SK-N-SH treated with all-trans-retinoic acid at 6 μM for 48 hours (cell line): ENCODE measurements around the gene CHCT1.
A peak's percentile ranks its signal among the peaks of the same experiment; 100 is the strongest.
"Not testable (repeated sequence)": the region's sequence is repeated elsewhere in the genome, so short reads cannot be mapped to it uniquely, and the experiment has no call there.

Experiments
- ATAC-seq: fragments of 200-7000 bp; cut with Tn5 transposase; 3 replicates; pipeline ENCODE4 v1.9.1; 2020; ENCODE audit warnings: mild to moderate bottlenecking, moderate library complexity
- ARNTL ChIP-seq: fragments of 450-650 bp; formaldehyde crosslinking; IDR thresholded peaks from 2 replicates; pipeline ENCODE4 v1.5.0; 2020; ENCODE audit warnings: low read depth, mild to moderate bottlenecking, moderate library complexity, borderline replicate concordance
- BACH2 ChIP-seq: fragments of 250-450 bp; sonication (Bioruptor Pico); IDR thresholded peaks from 2 replicates; pipeline ENCODE4 v1.9.0; 2021; ENCODE audit warnings: mild to moderate bottlenecking, borderline replicate concordance
- CSDC2 ChIP-seq: fragments of 250-450 bp; sonication (Bioruptor Pico); IDR thresholded peaks from 2 replicates; pipeline ENCODE4 v1.5.0; 2020; ENCODE audit warnings: mild to moderate bottlenecking, moderate library complexity
- ESRRG ChIP-seq: fragments of 250-450 bp; sonication (Bioruptor Pico); IDR thresholded peaks from 2 replicates; pipeline ENCODE4 v1.6.1; 2021; ENCODE audit warnings: mild to moderate bottlenecking
- GLIS3 ChIP-seq: fragments of 250-450 bp; sonication (Bioruptor Pico); IDR thresholded peaks from 2 replicates; pipeline ENCODE4 v1.5.0; 2020; ENCODE audit warnings: mild to moderate bottlenecking, moderate library complexity
- ISL1 ChIP-seq: fragments of 250-450 bp; sonication (Bioruptor Pico); IDR thresholded peaks from 2 replicates; pipeline ENCODE4 v2.1.2; 2022; ENCODE audit warnings: mild to moderate bottlenecking, moderate library complexity
- OSR1 ChIP-seq: fragments of 250-450 bp; sonication (Bioruptor Pico); IDR thresholded peaks from 2 replicates; pipeline ENCODE4 v1.8.0; 2022; ENCODE audit warnings: moderate library complexity, mild to moderate bottlenecking, inconsistent platforms
- PPARA ChIP-seq: fragments of 250-450 bp; sonication (Bioruptor Pico); IDR thresholded peaks from 2 replicates; pipeline ENCODE4 v1.5.0; 2020; ENCODE audit warnings: mild to moderate bottlenecking, borderline replicate concordance
- SNAI2 ChIP-seq: fragments of 250-450 bp; sonication (Bioruptor Pico); IDR thresholded peaks from 2 replicates; pipeline ENCODE4 v1.5.0; 2020; ENCODE audit warnings: mild to moderate bottlenecking, moderate library complexity
- TCF4 ChIP-seq: fragments of 250-450 bp; sonication (Bioruptor Pico); IDR thresholded peaks from 2 replicates; pipeline ENCODE4 v1.8.0; 2021; ENCODE audit warnings: mild to moderate bottlenecking, moderate library complexity, borderline replicate concordance
- TOX ChIP-seq: fragments of 250-450 bp; sonication (Bioruptor Pico); IDR thresholded peaks from 2 replicates; pipeline ENCODE4 v1.8.0; 2021; ENCODE audit warnings: mild to moderate bottlenecking, moderate library complexity, borderline replicate concordance
- ZFP3 ChIP-seq: fragments of 250-450 bp; sonication (Bioruptor Pico); IDR thresholded peaks from 2 replicates; pipeline ENCODE4 v1.5.0; 2020; ENCODE audit warnings: mild to moderate bottlenecking, moderate library complexity
- ZNF565 ChIP-seq: fragments of 450-650 bp; formaldehyde crosslinking; conservative IDR thresholded peaks from 2 replicates; pipeline ENCODE4 v1.5.0; 2020; ENCODE audit warnings: low read depth, mild to moderate bottlenecking, moderate library complexity
- ZNF70 ChIP-seq: fragments of 450-650 bp; formaldehyde crosslinking; IDR thresholded peaks from 2 replicates; pipeline ENCODE4 v1.5.0; 2020; ENCODE audit warnings: mild to moderate bottlenecking, moderate library complexity
- ZNF8 ChIP-seq: fragments of 450-650 bp; formaldehyde crosslinking; IDR thresholded peaks from 2 replicates; pipeline ENCODE4 v1.5.0; 2020; ENCODE audit warnings: mild to moderate bottlenecking, moderate library complexity
- TF ChIP-seq, protein P1 (sequence below): fragments of 250-450 bp; sonication (Bioruptor Pico); IDR thresholded peaks from 2 replicates; pipeline ENCODE4 v1.8.0; 2020; ENCODE audit warnings: mild to moderate bottlenecking, moderate library complexity, borderline replicate concordance
- TF ChIP-seq, protein P2 (sequence below): fragments of 250-450 bp; sonication (Bioruptor Pico); IDR thresholded peaks from 2 replicates; pipeline ENCODE4 v1.8.0; 2021; ENCODE audit warnings: low read depth, mild to moderate bottlenecking, moderate library complexity, borderline replicate concordance
- TF ChIP-seq, protein P3 (sequence below): fragments of 250-450 bp; sonication (Bioruptor Pico); IDR thresholded peaks from 2 replicates; pipeline ENCODE4 v1.5.1; 2021; ENCODE audit warnings: mild to moderate bottlenecking, moderate library complexity
- TF ChIP-seq, protein P4 (sequence below): fragments of 250-450 bp; sonication (Bioruptor Pico); IDR thresholded peaks from 2 replicates; pipeline ENCODE4 v1.5.1; 2020; ENCODE audit warnings: low read depth, mild to moderate bottlenecking, moderate library complexity
- TF ChIP-seq, protein P5 (sequence below): fragments of 250-450 bp; sonication (Bioruptor Pico); IDR thresholded peaks from 2 replicates; pipeline ENCODE4 v1.5.0; 2020; ENCODE audit warnings: mild to moderate bottlenecking, moderate library complexity

The CHCT1 gene

DNA sequence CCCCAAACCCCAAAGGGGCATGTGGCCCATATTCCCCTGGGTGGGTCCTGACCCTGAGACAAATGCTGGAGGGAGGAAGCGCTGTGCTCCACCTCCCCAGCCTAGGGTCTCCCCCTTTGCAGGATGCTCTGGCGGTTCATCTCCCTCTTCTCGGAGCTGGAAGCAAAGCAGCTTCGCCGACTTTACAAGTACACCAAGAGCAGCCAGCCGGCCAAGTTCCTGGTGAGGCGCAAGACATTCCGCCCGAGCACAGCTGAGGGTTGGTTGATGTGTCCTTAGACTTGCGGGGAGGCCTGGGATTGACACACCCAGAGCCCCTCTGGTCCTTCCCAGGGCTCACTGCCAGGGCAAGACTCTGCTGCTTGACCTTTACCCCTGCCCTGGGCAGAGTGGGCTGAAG is 4.3 kb downstream of the CHCT1 start (continued):
- TF ChIP-seq ZNF70 (CRISPR knock-in tag) (no peak), SNAI2 (CRISPR knock-in tag) (no peak)
- TF ChIP-seq, protein P1, sequence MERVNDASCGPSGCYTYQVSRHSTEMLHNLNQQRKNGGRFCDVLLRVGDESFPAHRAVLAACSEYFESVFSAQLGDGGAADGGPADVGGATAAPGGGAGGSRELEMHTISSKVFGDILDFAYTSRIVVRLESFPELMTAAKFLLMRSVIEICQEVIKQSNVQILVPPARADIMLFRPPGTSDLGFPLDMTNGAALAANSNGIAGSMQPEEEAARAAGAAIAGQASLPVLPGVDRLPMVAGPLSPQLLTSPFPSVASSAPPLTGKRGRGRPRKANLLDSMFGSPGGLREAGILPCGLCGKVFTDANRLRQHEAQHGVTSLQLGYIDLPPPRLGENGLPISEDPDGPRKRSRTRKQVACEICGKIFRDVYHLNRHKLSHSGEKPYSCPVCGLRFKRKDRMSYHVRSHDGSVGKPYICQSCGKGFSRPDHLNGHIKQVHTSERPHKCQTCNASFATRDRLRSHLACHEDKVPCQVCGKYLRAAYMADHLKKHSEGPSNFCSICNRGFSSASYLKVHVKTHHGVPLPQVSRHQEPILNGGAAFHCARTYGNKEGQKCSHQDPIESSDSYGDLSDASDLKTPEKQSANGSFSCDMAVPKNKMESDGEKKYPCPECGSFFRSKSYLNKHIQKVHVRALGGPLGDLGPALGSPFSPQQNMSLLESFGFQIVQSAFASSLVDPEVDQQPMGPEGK (CRISPR knock-in tag) = no peak

DNA sequence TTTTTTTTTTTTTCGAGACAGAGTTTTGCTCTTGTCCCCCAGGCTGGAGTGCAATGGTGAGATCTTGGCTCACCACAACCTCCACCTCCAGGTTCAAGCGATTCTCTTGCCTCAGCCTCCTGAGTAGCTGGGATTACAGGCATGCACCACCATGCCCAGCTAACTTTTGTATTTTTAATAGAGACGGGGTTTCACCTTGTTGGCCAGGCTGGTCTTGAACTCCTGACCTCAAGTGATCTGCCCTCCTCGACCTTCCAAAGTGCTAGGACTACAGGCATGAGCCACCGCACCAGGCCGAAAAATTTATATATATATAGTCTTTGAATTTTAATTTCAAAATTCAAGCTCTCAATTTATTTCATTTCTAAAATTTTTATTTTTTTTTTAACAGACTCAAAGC is 6.2 kb downstream of the CHCT1 start:
- not testable (repeated sequence) for ATAC-seq

DNA sequence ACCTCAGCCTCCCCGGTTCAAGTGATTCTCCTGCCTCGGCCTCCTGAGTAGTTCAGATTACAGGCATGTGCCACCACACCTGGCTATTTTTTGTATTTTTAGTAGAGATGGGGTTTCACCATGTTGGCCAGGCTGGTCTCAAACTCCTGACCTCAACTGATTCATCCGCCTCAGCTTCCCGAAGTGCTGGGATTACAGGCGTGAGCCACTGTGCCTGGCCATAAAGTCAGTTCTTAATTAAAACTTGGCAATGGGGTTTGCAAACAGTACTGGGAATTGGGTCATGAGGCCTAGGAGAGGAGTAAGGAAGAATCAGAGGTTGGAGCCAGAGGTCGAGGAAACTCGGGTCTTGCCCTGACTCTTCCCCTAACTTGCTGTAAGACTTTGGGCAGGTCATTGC is 8.3 kb downstream of the CHCT1 start:
- not testable (repeated sequence) for ATAC-seq

DNA sequence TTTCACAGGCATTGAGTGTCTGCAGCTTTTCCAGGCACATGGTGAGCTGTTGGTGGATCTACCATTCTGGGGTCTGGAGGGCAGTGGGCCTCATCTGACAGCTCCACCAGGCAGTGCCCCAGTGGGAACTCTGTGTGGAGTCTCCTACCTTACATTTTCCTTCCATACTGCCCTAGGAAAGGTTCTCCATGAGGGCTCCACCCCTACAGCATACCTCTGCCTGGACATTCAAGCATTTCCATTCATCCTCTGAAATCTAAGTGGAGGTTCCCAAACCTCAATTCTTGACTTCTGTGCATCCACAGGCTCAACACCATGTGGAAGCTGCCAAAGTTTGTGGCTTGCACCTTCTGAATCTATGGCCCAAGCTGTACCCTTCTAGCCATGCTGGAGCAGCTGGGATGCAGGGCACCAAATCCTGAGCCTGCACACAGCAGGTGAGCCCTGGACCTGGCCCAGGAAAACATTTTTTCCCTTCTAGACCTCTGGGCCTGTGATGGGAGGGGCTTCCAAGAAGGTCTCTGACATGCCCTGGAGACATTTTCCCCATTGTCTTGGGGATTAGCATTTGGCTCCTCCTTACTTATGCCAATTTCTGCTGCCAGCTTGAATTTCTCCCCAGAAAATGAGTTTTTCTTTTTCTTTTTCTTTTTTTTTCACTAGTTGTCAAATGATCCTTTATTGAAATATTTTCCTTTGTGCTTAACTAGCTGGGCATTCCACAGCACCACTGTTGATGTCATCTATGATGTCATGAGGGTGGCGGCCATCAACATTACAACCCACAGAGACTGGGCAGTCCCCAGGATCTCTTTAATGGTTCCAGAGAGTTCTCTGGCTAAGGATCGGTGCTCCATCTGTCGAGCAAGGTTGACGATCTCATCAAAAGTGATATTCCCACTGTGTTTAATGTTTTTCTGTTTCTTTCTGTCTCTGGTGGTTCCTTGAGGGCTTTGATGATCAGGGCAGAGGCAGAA is 11.0 kb downstream of the CHCT1 start:
- not testable (repeated sequence) for ATAC-seq

DNA sequence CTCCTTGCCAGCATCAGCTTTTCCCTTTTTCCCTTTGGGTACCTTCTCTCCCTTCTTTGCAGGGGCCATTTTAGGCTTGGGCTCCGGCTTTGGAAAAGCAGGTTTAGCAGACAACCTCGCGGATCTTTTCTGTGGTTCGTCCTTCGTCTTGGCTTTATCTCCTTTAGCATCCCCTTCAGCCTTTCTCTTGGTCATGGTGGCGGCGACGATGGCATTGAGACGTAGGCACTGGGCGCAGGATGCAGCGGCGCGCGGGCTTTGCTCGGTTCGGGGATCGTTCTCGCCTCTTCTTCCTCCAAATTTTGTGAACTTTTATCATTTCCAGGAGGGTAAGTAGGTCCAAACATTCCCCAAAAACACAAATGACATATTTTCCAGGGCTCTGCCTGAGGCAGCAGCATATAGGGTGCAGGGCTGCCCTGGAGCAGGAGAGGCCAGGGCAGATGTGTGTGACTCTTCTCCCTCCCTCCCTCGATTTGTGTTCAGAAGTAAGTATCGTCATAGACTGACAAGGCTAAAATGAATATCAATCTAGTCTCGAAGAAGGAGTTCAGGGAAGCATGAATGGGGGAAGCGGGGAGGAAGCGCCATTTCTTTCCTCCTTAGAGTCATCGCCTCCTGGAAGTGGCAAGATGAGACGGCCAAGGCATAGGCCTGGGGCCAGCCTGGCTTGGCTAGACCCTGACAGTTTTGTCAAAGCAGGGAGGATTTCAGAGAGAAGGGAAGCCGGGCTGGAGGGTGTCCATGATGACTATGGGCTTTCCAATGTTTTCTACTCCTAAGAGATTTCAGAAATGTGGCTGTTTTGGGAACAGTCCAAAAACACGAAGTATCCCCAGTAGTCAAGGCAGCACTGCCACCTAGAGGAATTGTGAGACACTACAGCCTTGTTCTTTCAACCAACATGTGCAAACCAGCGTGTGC is 13.2 kb downstream of the CHCT1 start:
- ATAC-seq = peak; percentile 81
- TF ChIP-seq ZNF70 (CRISPR knock-in tag) = no peak
- no peak for TF ChIP-seq PPARA (CRISPR knock-in tag)
- TF ChIP-seq CSDC2 (CRISPR knock-in tag) = no peak
- TF ChIP-seq ZNF565 = no peak
- no peak for TF ChIP-seq TCF4 (CRISPR knock-in tag)
- TF ChIP-seq GLIS3 (CRISPR knock-in tag) = no peak
- no peak for TF ChIP-seq ISL1
- TF ChIP-seq BACH2 (CRISPR knock-in tag) = no peak
- TF ChIP-seq TOX (CRISPR knock-in tag) = no peak
- TF ChIP-seq ZNF8 (CRISPR knock-in tag) = no peak
- no peak for TF ChIP-seq SNAI2 (CRISPR knock-in tag)
- no peak for TF ChIP-seq ESRRG (CRISPR knock-in tag)
- TF ChIP-seq, protein P2, sequence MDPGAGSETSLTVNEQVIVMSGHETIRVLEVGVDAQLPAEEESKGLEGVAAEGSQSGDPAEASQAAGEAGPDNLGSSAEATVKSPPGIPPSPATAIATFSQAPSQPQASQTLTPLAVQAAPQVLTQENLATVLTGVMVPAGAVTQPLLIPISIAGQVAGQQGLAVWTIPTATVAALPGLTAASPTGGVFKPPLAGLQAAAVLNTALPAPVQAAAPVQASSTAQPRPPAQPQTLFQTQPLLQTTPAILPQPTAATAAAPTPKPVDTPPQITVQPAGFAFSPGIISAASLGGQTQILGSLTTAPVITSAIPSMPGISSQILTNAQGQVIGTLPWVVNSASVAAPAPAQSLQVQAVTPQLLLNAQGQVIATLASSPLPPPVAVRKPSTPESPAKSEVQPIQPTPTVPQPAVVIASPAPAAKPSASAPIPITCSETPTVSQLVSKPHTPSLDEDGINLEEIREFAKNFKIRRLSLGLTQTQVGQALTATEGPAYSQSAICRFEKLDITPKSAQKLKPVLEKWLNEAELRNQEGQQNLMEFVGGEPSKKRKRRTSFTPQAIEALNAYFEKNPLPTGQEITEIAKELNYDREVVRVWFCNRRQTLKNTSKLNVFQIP (CRISPR knock-in tag) = no peak
- no peak for TF ChIP-seq OSR1 (CRISPR knock-in tag)
- TF ChIP-seq ZFP3 (CRISPR knock-in tag) = no peak; the same call in 1 of the 2 replicates
- no peak for TF ChIP-seq ARNTL
- TF ChIP-seq, protein P3, sequence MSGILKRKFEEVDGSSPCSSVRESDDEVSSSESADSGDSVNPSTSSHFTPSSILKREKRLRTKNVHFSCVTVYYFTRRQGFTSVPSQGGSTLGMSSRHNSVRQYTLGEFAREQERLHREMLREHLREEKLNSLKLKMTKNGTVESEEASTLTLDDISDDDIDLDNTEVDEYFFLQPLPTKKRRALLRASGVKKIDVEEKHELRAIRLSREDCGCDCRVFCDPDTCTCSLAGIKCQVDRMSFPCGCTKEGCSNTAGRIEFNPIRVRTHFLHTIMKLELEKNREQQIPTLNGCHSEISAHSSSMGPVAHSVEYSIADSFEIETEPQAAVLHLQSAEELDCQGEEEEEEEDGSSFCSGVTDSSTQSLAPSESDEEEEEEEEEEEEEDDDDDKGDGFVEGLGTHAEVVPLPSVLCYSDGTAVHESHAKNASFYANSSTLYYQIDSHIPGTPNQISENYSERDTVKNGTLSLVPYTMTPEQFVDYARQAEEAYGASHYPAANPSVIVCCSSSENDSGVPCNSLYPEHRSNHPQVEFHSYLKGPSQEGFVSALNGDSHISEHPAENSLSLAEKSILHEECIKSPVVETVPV (CRISPR knock-in tag) = no peak
- TF ChIP-seq, protein P4, sequence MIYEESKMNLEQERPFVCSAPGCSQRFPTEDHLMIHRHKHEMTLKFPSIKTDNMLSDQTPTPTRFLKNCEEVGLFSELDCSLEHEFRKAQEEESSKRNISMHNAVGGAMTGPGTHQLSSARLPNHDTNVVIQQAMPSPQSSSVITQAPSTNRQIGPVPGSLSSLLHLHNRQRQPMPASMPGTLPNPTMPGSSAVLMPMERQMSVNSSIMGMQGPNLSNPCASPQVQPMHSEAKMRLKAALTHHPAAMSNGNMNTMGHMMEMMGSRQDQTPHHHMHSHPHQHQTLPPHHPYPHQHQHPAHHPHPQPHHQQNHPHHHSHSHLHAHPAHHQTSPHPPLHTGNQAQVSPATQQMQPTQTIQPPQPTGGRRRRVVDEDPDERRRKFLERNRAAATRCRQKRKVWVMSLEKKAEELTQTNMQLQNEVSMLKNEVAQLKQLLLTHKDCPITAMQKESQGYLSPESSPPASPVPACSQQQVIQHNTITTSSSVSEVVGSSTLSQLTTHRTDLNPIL = no peak
- TF ChIP-seq, protein P5, sequence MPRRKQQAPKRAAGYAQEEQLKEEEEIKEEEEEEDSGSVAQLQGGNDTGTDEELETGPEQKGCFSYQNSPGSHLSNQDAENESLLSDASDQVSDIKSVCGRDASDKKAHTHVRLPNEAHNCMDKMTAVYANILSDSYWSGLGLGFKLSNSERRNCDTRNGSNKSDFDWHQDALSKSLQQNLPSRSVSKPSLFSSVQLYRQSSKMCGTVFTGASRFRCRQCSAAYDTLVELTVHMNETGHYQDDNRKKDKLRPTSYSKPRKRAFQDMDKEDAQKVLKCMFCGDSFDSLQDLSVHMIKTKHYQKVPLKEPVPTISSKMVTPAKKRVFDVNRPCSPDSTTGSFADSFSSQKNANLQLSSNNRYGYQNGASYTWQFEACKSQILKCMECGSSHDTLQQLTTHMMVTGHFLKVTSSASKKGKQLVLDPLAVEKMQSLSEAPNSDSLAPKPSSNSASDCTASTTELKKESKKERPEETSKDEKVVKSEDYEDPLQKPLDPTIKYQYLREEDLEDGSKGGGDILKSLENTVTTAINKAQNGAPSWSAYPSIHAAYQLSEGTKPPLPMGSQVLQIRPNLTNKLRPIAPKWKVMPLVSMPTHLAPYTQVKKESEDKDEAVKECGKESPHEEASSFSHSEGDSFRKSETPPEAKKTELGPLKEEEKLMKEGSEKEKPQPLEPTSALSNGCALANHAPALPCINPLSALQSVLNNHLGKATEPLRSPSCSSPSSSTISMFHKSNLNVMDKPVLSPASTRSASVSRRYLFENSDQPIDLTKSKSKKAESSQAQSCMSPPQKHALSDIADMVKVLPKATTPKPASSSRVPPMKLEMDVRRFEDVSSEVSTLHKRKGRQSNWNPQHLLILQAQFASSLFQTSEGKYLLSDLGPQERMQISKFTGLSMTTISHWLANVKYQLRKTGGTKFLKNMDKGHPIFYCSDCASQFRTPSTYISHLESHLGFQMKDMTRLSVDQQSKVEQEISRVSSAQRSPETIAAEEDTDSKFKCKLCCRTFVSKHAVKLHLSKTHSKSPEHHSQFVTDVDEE (CRISPR knock-in tag) = no peak
- TF ChIP-seq, protein P1 (CRISPR knock-in tag) = no peak
